NB4 (cell line): ENCODE data around the gene ALDH16A1.

ENCODE experiments used
- MYC ChIP-seq: IDR thresholded peaks from 2 replicates; pipeline ENCODE4 v1.6.1; 2011; ENCODE audit warnings: low read depth, low read length
- POLR2A ChIP-seq: IDR thresholded peaks from 2 replicates; pipeline ENCODE4 v1.6.1; 2011; ENCODE audit warnings: mild to moderate bottlenecking; ENCODE audit not compliant: insufficient read length; ENCODE audit errors: extremely low read depth
- TF ChIP-seq, protein P1 (sequence below): IDR thresholded peaks from one replicate; pipeline ENCODE4 v1.5.1; 2012; ENCODE audit warnings: low read depth, low read length
- TF ChIP-seq, protein P2 (sequence below): IDR thresholded peaks from 2 replicates; pipeline ENCODE4 v1.6.1; 2011; ENCODE audit warnings: low read depth, low read length

DNA sequence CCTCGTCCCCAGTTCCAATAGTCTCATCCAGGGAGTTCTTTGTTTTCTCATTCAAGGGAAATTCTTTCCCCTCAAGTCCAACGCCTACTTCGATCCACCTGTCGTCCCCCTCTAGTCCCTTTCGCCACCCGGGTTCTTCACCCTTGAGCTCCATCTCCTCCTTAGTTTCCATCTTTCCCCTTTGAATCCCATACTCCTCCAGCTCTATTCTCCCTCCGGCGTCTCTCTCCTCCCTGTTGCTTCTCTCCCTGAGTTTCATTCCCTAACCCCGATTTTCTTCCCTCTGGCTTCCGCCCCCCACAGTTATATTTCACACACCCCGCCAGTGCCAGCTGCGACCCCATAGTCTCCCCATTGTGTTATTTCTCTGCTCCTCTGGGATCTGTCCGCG lies 11.1 kb upstream of the ALDH16A1 start:
- TF ChIP-seq POLR2A (no peak), MYC (no peak)
- TF ChIP-seq, protein P1, sequence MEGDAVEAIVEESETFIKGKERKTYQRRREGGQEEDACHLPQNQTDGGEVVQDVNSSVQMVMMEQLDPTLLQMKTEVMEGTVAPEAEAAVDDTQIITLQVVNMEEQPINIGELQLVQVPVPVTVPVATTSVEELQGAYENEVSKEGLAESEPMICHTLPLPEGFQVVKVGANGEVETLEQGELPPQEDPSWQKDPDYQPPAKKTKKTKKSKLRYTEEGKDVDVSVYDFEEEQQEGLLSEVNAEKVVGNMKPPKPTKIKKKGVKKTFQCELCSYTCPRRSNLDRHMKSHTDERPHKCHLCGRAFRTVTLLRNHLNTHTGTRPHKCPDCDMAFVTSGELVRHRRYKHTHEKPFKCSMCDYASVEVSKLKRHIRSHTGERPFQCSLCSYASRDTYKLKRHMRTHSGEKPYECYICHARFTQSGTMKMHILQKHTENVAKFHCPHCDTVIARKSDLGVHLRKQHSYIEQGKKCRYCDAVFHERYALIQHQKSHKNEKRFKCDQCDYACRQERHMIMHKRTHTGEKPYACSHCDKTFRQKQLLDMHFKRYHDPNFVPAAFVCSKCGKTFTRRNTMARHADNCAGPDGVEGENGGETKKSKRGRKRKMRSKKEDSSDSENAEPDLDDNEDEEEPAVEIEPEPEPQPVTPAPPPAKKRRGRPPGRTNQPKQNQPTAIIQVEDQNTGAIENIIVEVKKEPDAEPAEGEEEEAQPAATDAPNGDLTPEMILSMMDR = no peak
- TF ChIP-seq, protein P2, sequence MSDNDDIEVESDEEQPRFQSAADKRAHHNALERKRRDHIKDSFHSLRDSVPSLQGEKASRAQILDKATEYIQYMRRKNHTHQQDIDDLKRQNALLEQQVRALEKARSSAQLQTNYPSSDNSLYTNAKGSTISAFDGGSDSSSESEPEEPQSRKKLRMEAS = no peak
